Aorta (tissue), 5 donors: ENCODE data around the gene TMEM248. TPM values are rescaled to one million over a fixed set of nuclear protein-coding genes. Genes with fewer than 3 reads are reported as not detected.
"Not testable (repeated sequence)": the region's sequence is repeated elsewhere in the genome, so short reads cannot be mapped to it uniquely, and the experiment has no call there.

ENCODE experiments used
- ATAC-seq: fragments of 200-7000 bp; cut with Tn5 transposase; one replicate; pipeline ENCODE4 v1.9.1; 2022; ENCODE audit warnings: moderate library complexity; ENCODE audit not compliant: low FRiP score
- DNase-seq, 2 donors: peaks; one replicate each; pipeline ENCODE4 v3.0.0-alpha.2; 2020
- H3K27ac ChIP-seq, 2 donors: one replicate each; pipeline ENCODE4 v1.5.1; 2013; ENCODE audit warnings: low read length in 2 of 2, mild to moderate bottlenecking in 2 of 2, moderate library complexity in 2 of 2, control low read depth in 1 of 2, inconsistent platforms in 1 of 2, low read depth in 1 of 2
- H3K27me3 ChIP-seq, 2 donors: one replicate each; pipeline ENCODE4 v1.6.1; 2013; ENCODE audit warnings: control low read depth in 1 of 2, low read length in 1 of 2, mild to moderate bottlenecking in 1 of 2, moderate library complexity in 1 of 2; ENCODE audit not compliant: insufficient read depth in 2 of 2, control insufficient read depth in 1 of 2
- H3K36me3 ChIP-seq, 2 donors: one replicate each; pipeline ENCODE4 v1.6.1; 2013; ENCODE audit warnings: control low read depth in 1 of 2, low read length in 1 of 2, mild to moderate bottlenecking in 1 of 2; ENCODE audit not compliant: insufficient read depth in 2 of 2, control insufficient read depth in 1 of 2
- H3K4me1 ChIP-seq, 2 donors: one replicate each; pipeline ENCODE4 v1.6.1; 2013; ENCODE audit warnings: low read length in 2 of 2, control low read depth in 1 of 2, mild to moderate bottlenecking in 1 of 2, moderate library complexity in 1 of 2; ENCODE audit not compliant: insufficient read depth in 2 of 2, control insufficient read depth in 1 of 2
- H3K4me3 ChIP-seq, 2 donors: one replicate each; pipeline ENCODE4 v1.5.1; 2013; ENCODE audit warnings: low read length in 2 of 2, control low read depth in 1 of 2, mild to moderate bottlenecking in 1 of 2
- H3K9me3 ChIP-seq: one replicate; pipeline ENCODE4 v1.6.1; 2013; ENCODE audit warnings: mild to moderate bottlenecking, low read length; ENCODE audit not compliant: control insufficient read depth
- WGBS, 2 donors: extraction: QIAGEN DNeasy Blood & Tissue Kit; methylation state at CpG; one replicate each; pipeline ENCODE4 v1.1.7; 2013; 5-methylcytosine and 5-hydroxymethylcytosine counted together
- intact Hi-C, 2 donors: fragments of 100-400 bp; cut with DNase I; formaldehyde crosslinking; loops; one replicate each; pipeline versions ENCODE4 v1.14.2 to v1.15.0; 2022
- long read RNA-seq, 2 donors: library from polyadenylated mRNA; unstranded; transcript quantifications; one replicate each; pipeline ENCODE4 v2.0.0, GENCODE V29; 2020 to 2021
- polyA plus RNA-seq, 2 donors: library from polyadenylated mRNA; stranded (reverse); fragments of 200-250 nt; gene quantifications; one replicate each; pipeline ENCODE4 v1.2.3, GENCODE V29; 2013
- total RNA-seq, 2 donors: library from RNA; stranded (reverse); fragmentation: NEBNext Ultra II Directional; extraction: Animal tissue kit (Norgen Biotek cat#: 25700); gene quantifications; one replicate each; pipeline ENCODE4 v1.2.1, GENCODE V29; 2021
- donor health status: healthy with polysubstance abuse.
- donor health status: Bipolar disorder and iron deficiency.
- donor health status: DM: no; HTN: no; CAD: no.
- donor health status: DM: no; HTN: no; CAD: no.
- donor health status: DM: yes; HTN: yes; CAD: no.

The TMEM248 gene
- total RNA-seq (100 to 1,000 TPM in 1 of 2 donors, 10 to 100 TPM in 1; 82.7 to 101 TPM), polyA plus RNA-seq (10 to 100 TPM; 24.2 to 44.0 TPM)
- long read RNA-seq, donor 1, full-length matches to known transcripts, result 1 of 41 reads
- long read RNA-seq, donor 1, partial matches to known transcripts, result 39 of 41 reads
- long read RNA-seq, donor 1, other reads (novel, unspliced or antisense), result 1 of 41 reads
- long read RNA-seq, donor 2, full-length matches to known transcripts, result 24 of 54 reads
- long read RNA-seq, donor 2, partial matches to known transcripts, result 10 of 54 reads
- long read RNA-seq, donor 2, other reads (novel, unspliced or antisense), result 20 of 54 reads

- Histone ChIP-seq H3K36me3 (no peaks in the 10 kb centered on the region), H3K4me3 (peak within 1 kb of the TSS; percentile 89 to 94), H3K4me1 (peaks cover 0 to 21% of the 10 kb centered on the region in 2 donors), H3K27me3 (no peaks in the 10 kb centered on the region), H3K9me3 (no peaks in the 10 kb centered on the region), H3K27ac (peak within 1 kb of the TSS in 1 of 2 donors; percentile 64)
- peak; percentile 95 to 96 for DNase-seq
- ATAC-seq, result peak; percentile 96
- 1% methylated on average over 40 to 67 of the region's 67 CpGs for WGBS, 2 donors
- intact Hi-C loops, result no loop called here
These were observed at the start of gene TMEM248 for GRCh38 chr7:66920769-66921395. Gene TMEM248 (plus strand): TSS chr7:66921225. CDS start chr7:66941866, 20,641 bp downstream.

- WGBS, 2 donors, result 93 to 97% methylated on average over 3 of the region's 3 CpGs
- intact Hi-C loops, result no loop called here
- DNase-seq (no peak), ATAC-seq (no peak)
- H3K9me3 ChIP-seq, result no peaks in the 10 kb centered on the region
- no peak overlapping the region for H3K4me3 ChIP-seq
- H3K27me3 ChIP-seq, result no peaks in the 10 kb centered on the region
- H3K27ac ChIP-seq, result no peak overlapping the region
- H3K4me1 ChIP-seq, result no peaks in the 10 kb centered on the region
- H3K36me3 ChIP-seq, result no peaks in the 10 kb centered on the region
These were observed 47.5 kb upstream of the TMEM248 start for GRCh38 chr7:66873476-66873875.

GRCh38 chr7:66877577-66878300 is 43.3 kb upstream of the TMEM248 start:
- Histone ChIP-seq H3K4me3 (no peak overlapping the region), H3K9me3 (no peaks in the 10 kb centered on the region), H3K27ac (no peak overlapping the region), H3K36me3 (peaks cover 0 to 2% of the 10 kb centered on the region in 2 donors), H3K27me3 (no peaks in the 10 kb centered on the region), H3K4me1 (no peaks in the 10 kb centered on the region)
- intact Hi-C loops, result loop anchor here in 1 of 2 donors (2.0 kb wide), 1 partner anchor 19 kb away; no protein-coding TSS in a partner anchor
- no peak for DNase-seq
- no peak for ATAC-seq
- WGBS, 2 donors, result 85 to 90% methylated on average over 1 of the region's 1 CpG

GRCh38 chr7:66878301-66878685 is 42.7 kb upstream of the TMEM248 start:
- WGBS, 2 donors, result 94% methylated on average over 7 of the region's 7 CpGs
- not testable (repeated sequence) for H3K27ac ChIP-seq, H3K4me1 ChIP-seq, H3K27me3 ChIP-seq, DNase-seq, ATAC-seq, H3K36me3 ChIP-seq, H3K4me3 ChIP-seq, H3K9me3 ChIP-seq
- intact Hi-C loops, result loop anchor here in 1 of 2 donors (2.0 kb wide), 1 partner anchor 19 kb away; no protein-coding TSS in a partner anchor

- intact Hi-C loops, result no loop called here
- no peaks in the 10 kb centered on the region for H3K9me3 ChIP-seq
- no peak overlapping the region for H3K27ac ChIP-seq
- no peak overlapping the region for H3K4me3 ChIP-seq
- peaks cover 0 to 2% of the 10 kb centered on the region in 2 donors for H3K36me3 ChIP-seq
- no peaks in the 10 kb centered on the region for H3K27me3 ChIP-seq
- ATAC-seq, result no peak
- no peak for DNase-seq
- no peaks in the 10 kb centered on the region for H3K4me1 ChIP-seq
- WGBS, 2 donors, result 65 to 69% methylated on average over 5 of the region's 5 CpGs
These were observed 41.0 kb upstream of the TMEM248 start for GRCh38 chr7:66880053-66880452.

- H3K27ac ChIP-seq, H3K4me3 ChIP-seq, intact Hi-C loops, ATAC-seq, H3K36me3 ChIP-seq, H3K27me3 ChIP-seq, DNase-seq, H3K4me1 ChIP-seq, H3K9me3 ChIP-seq: not testable (repeated sequence)
- 92 to 93% methylated on average over 6 of the region's 6 CpGs for WGBS, 2 donors
These were observed 40.4 kb upstream of the TMEM248 start for GRCh38 chr7:66880577-66880976.

GRCh38 chr7:66883716-66884115 is 37.3 kb upstream of the TMEM248 start:
- intact Hi-C loops, result no loop called here
- no peak for DNase-seq
- Histone ChIP-seq H3K27ac (no peak overlapping the region), H3K36me3 (peaks cover 0 to 2% of the 10 kb centered on the region in 2 donors), H3K9me3 (no peaks in the 10 kb centered on the region), H3K4me1 (no peaks in the 10 kb centered on the region), H3K4me3 (no peak overlapping the region), H3K27me3 (no peaks in the 10 kb centered on the region)
- ATAC-seq, result no peak
- WGBS, 2 donors, result 92 to 96% methylated on average over 7 of the region's 7 CpGs

GRCh38 chr7:66884556-66884955 is 36.5 kb upstream of the TMEM248 start:
- H3K27ac ChIP-seq, intact Hi-C loops, H3K27me3 ChIP-seq, ATAC-seq, DNase-seq, H3K4me1 ChIP-seq, H3K4me3 ChIP-seq, H3K9me3 ChIP-seq, H3K36me3 ChIP-seq: not testable (repeated sequence)
